Left lung (tissue), 10 donors: ENCODE results near the gene CMTM7. TPM values are rescaled to one million over a fixed set of nuclear protein-coding genes. Genes with fewer than 3 reads are reported as not detected.

ENCODE experiments used
- ATAC-seq: fragments of 200-7000 bp; cut with Tn5 transposase; one replicate; pipeline ENCODE4 v1.9.1; 2020; ENCODE audit warnings: moderate library complexity
- DNase-seq, 4 donors: peaks; one replicate each; pipeline ENCODE4 v3.0.0-alpha.2; 2013 to 2020
- H3K27ac ChIP-seq, 2 donors: fragments of 200-600 bp; sonication (generic) in 1 of 2; one replicate each; pipeline versions ENCODE4 v1.5.0 to v1.8.0; 2020 to 2021
- H3K27me3 ChIP-seq, 2 donors: fragments of 200-600 bp; sonication (generic) in 1 of 2; one replicate each; pipeline versions ENCODE4 v1.5.0 to v1.8.0; 2020 to 2021
- H3K36me3 ChIP-seq, 2 donors: fragments of 200-600 bp; sonication (generic) in 1 of 2; one replicate each; pipeline versions ENCODE4 v1.5.0 to v1.8.0; 2020 to 2021
- H3K4me1 ChIP-seq, 2 donors: fragments of 200-600 bp; one replicate each; pipeline ENCODE4 v1.8.0; 2021
- H3K4me3 ChIP-seq, 2 donors: fragments of 200-600 bp; sonication (generic) in 1 of 2; one replicate each; pipeline versions ENCODE4 v1.5.0 to v1.8.0; 2020 to 2021; ENCODE audit warnings: mild to moderate bottlenecking in 1 of 2
- H3K9me3 ChIP-seq, 2 donors: fragments of 200-600 bp; sonication (generic) in 1 of 2; one replicate each; pipeline versions ENCODE4 v1.5.0 to v1.8.0; 2020 to 2021
- CTCF ChIP-seq, 2 donors: fragments of 200-600 bp; sonication (generic) in 1 of 2; IDR thresholded peaks; one replicate each; pipeline versions ENCODE4 v1.5.0 to v1.8.0; 2021; ENCODE audit warnings: antibody characterized with exemption in 2 of 2
- intact Hi-C, 2 donors: fragments of 100-400 bp; cut with DNase I; formaldehyde crosslinking; loops; one replicate each; pipeline versions ENCODE4 v1.11.2 to v1.14.2; 2022
- polyA plus RNA-seq, 6 donors: library from polyadenylated mRNA; unstranded; fragments of 120-200 nt; gene quantifications; one replicate each; pipeline ENCODE4 v1.2.1, GENCODE V29; 2013; ENCODE audit not compliant: insufficient read length in 6 of 6
- total RNA-seq, 2 donors: library from RNA; stranded (reverse); fragmentation: NEBNext Ultra II Directional; extraction: Animal tissue kit (Norgen Biotek cat#: 25700); gene quantifications; one replicate each; pipeline ENCODE4 v1.2.1, GENCODE V29; 2021
- donor health status: DM: no; HTN: yes; CAD: no.
- donor health status: DM: no; HTN: no; CAD: no.

CMTM7 gene
- total and polyA plus RNA-seq, 8 donors: 46.7 to 80.5 (median 68.4) TPM

DNA sequence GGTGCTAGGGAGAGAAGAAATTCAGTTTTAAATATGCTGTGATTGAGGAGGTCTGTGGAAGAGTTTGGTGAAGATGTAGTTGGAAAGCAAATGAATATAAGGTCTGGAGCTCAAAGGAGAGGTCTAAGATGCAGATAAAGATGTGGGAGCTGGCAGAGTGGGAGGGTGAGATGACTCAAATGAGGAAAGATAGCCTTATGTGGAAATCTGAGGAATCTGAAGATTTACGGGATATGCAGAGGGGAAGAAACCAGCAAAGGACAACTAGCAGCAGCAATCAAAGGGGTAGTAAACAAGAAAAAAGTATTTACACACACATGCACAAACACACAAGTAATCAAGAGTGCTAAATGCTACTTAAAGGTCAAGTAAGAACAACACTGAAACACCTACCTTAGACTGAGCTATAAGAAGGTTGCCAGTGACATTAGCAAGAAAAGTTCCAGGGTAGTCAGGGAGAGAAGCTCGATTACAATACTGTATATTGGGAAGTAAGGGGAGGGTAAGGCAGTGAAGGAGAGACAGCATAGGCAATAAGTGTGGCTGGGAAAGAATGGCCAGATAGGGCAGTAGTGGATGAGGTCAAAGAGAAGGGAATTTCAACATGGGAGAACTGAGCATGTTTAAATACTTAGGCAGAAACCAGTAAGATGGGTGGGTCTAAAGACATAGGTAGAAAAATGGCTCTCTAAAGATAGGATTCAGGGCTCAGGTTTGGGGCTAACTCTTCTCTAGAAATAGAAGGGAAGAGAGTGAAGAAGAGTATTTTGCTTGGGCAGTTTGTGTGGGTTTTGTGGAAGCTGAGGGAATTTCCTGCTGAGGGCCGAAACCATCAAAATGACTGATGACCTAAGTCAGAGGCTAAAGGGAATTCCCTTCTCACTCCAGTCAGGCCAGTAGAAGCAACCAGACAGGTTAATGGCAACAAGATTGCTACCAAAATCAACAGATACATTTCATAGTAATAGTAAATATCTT, 102.1 kb downstream of the CMTM7 start:
- Histone ChIP-seq H3K4me3 (no peak overlapping the region), H3K4me1 (peaks cover 10 to 56% of the 10 kb centered on the region in 2 donors), H3K27me3 (no peaks in the 10 kb centered on the region), H3K36me3 (peaks cover 0 to 21% of the 10 kb centered on the region in 2 donors), H3K27ac (peak overlapping the region in 1 of 2 donors; percentile 30), H3K9me3 (no peaks in the 10 kb centered on the region)
- no peak for TF ChIP-seq CTCF (IDR thresholded peaks at IDR 0.05)
- intact Hi-C loops: no loop called here
- DNase-seq: no peak
- peak; percentile 25 for ATAC-seq

DNA sequence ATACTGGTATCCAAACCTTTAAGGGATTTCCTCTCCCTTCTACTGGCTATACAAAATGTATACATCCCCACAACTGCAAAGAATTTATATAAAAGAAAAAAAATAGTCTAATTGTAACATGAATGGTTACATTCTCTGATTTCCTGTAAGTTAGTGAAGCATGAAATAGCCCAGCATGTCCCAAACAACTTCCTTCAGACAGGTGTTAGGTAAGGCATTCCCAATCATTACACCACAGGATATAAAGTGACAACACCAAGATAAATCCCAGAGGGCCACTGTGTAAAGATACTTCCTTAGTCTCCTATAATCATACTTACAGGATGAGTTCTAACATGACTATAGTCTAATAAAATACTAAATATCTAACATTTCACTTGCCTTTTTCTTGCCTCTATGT, 103.4 kb downstream of the CMTM7 start:
- peaks cover 10 to 69% of the 10 kb centered on the region in 2 donors for H3K4me1 ChIP-seq
- peaks cover 0 to 9% of the 10 kb centered on the region in 2 donors for H3K36me3 ChIP-seq
- ATAC-seq (no peak), DNase-seq (no peak)
- H3K4me3 ChIP-seq: no peak overlapping the region
- TF ChIP-seq CTCF (IDR thresholded peaks at IDR 0.05): no peak
- no peaks in the 10 kb centered on the region for H3K27me3 ChIP-seq
- peak overlapping the region in 1 of 2 donors; percentile 9 for H3K27ac ChIP-seq
- no peaks in the 10 kb centered on the region for H3K9me3 ChIP-seq
- intact Hi-C loops: no loop called here

- DNase-seq (peak in 1 of 4 donors; percentile 10), ATAC-seq (peak; percentile 65)
- Histone ChIP-seq H3K36me3 (peaks cover 0 to 8% of the 10 kb centered on the region in 2 donors), H3K27ac (peak overlapping the region in 1 of 2 donors; percentile 9), H3K4me1 (peaks cover 16 to 74% of the 10 kb centered on the region in 2 donors), H3K4me3 (no peak overlapping the region), H3K27me3 (no peaks in the 10 kb centered on the region), H3K9me3 (no peaks in the 10 kb centered on the region)
- intact Hi-C loops: no loop called here
- no peak for TF ChIP-seq CTCF (IDR thresholded peaks at IDR 0.05)
Measured at GRCh38 chr3:32495609-32496008, 104.0 kb downstream of the CMTM7 start.

DNA sequence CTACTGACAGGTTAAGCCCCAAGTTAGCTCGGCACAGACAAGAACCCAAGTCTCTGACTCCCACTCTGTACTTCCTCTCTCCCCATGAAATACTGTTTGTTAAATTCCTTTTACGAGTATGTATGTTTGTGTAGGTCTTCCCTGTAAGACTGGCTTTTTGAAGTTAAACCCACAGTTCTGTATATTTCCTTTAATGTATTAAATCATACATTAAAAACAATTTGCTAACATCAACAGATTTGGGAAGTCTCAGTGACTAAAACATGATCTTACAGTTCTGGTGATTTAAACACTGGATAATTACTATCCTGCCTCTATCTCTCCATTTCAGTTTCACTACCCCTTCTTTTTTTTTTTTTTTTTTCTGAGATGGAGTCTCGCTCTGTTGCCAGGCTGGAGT, 106.6 kb downstream of the CMTM7 start:
- Histone ChIP-seq H3K36me3 (no peaks in the 10 kb centered on the region), H3K9me3 (no peaks in the 10 kb centered on the region), H3K27ac (peak overlapping the region in 1 of 2 donors; percentile 60), H3K4me1 (peaks cover 20 to 81% of the 10 kb centered on the region in 2 donors), H3K27me3 (no peaks in the 10 kb centered on the region), H3K4me3 (no peak overlapping the region)
- no peak for DNase-seq
- no peak for ATAC-seq
- intact Hi-C loops: no loop called here
- TF ChIP-seq CTCF (IDR thresholded peaks at IDR 0.05): no peak

GRCh38 chr3:32498992-32499391, 107.3 kb downstream of the CMTM7 start:
- H3K4me3 ChIP-seq: no peak overlapping the region
- H3K27ac ChIP-seq: peak overlapping the region in 1 of 2 donors; percentile 60
- no peak for DNase-seq
- no peaks in the 10 kb centered on the region for H3K27me3 ChIP-seq
- H3K36me3 ChIP-seq: no peaks in the 10 kb centered on the region
- no peaks in the 10 kb centered on the region for H3K9me3 ChIP-seq
- intact Hi-C loops: no loop called here
- TF ChIP-seq CTCF (IDR thresholded peaks at IDR 0.05): no peak
- H3K4me1 ChIP-seq: peaks cover 20 to 76% of the 10 kb centered on the region in 2 donors
- no peak for ATAC-seq
